ENCODE data around the gene TCP11L2.

The TCP11L2 gene

DNA sequence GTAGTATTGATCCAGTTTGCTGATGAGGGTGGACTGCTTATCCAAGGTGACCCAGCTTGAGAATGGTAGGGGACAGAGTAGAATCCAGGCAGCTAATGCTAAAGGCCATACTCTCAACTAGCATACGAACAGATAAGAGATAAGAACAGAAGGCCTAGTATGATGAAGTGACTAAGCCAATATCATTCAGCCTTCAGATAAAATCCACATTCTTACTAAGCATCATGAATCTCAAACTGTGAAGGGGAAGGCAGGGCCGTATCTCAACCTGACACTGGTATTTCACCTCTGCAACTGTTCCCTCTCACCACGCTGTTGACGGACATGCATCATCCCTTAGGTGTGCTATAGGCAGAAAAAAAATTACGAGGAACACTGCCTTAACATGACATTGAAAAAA, 46.6 kb upstream of the TCP11L2 start:
- no peaks in the 10 kb centered on the region for H3K36me3 ChIP-seq (ENCODE audit: insufficient read depth, low read length)
- no peak overlapping the region for H3K4me2 ChIP-seq (ENCODE audit: insufficient read depth, low read length)
- H2AFZ ChIP-seq (ENCODE audit: low read depth, low read length): no peak overlapping the region
- no peaks in the 10 kb centered on the region for H3K9me3 ChIP-seq (ENCODE audit: insufficient read depth, low read length, severe bottlenecking)
- H3K4me3 ChIP-seq (ENCODE audit: low read depth in 1 of 2, low read length in 2 of 2): no peak overlapping the region
- no peak for TF ChIP-seq EZH2 (IDR thresholded peaks at IDR 0.05; ENCODE audit: borderline replicate concordance, low read depth, low read length, severe bottlenecking)
- TF ChIP-seq, protein P1, sequence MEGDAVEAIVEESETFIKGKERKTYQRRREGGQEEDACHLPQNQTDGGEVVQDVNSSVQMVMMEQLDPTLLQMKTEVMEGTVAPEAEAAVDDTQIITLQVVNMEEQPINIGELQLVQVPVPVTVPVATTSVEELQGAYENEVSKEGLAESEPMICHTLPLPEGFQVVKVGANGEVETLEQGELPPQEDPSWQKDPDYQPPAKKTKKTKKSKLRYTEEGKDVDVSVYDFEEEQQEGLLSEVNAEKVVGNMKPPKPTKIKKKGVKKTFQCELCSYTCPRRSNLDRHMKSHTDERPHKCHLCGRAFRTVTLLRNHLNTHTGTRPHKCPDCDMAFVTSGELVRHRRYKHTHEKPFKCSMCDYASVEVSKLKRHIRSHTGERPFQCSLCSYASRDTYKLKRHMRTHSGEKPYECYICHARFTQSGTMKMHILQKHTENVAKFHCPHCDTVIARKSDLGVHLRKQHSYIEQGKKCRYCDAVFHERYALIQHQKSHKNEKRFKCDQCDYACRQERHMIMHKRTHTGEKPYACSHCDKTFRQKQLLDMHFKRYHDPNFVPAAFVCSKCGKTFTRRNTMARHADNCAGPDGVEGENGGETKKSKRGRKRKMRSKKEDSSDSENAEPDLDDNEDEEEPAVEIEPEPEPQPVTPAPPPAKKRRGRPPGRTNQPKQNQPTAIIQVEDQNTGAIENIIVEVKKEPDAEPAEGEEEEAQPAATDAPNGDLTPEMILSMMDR (IDR thresholded peaks at IDR 0.05; ENCODE audit: borderline replicate concordance, extremely low read depth, low read length, poor library complexity, severe bottlenecking): no peak
- H3K27ac ChIP-seq (ENCODE audit: low read length): no peak overlapping the region
- H3K79me2 ChIP-seq (ENCODE audit: insufficient read depth, low read length): no peaks in the 10 kb centered on the region
- H3K9ac ChIP-seq (ENCODE audit: low read depth, low read length): no peak overlapping the region
- peaks cover 19% of the 10 kb centered on the region for H3K27me3 ChIP-seq (ENCODE audit: insufficient read depth, low read length, poor library complexity)
- no peaks in the 10 kb centered on the region for H3K4me1 ChIP-seq (ENCODE audit: insufficient read depth, low read length)
- H4K20me1 ChIP-seq (ENCODE audit: insufficient read depth, low read length): no peaks in the 10 kb centered on the region
- DNase-seq (no peak), ATAC-seq (ENCODE audit: insufficient read depth, low read depth) (no peak)

DNA sequence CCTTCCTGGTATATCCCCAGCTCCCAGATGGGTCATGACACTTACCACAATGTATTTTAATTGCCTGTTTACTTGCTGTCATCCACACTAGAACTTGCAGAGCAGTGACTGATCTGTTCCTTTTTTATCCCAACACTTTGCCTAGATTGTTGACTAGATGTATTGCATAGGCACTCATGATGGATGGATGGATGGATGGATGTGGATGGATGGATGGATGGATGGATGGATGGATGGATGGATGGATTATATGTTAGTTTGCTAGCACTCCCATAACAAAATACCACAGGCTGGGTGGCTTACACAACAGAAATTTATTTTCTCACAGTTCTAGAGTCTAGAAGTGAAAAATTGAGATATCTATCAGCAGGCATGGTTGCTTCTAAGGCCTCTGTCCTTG, 46.0 kb upstream of the TCP11L2 start:
- DNase-seq (no peak), ATAC-seq (ENCODE audit: insufficient read depth, low read depth) (no peak)
- Histone ChIP-seq H4K20me1 (ENCODE audit: insufficient read depth, low read length) (no peaks in the 10 kb centered on the region), H3K9me3 (ENCODE audit: insufficient read depth, low read length, severe bottlenecking) (no peaks in the 10 kb centered on the region), H3K4me2 (ENCODE audit: insufficient read depth, low read length) (no peak overlapping the region), H3K79me2 (ENCODE audit: insufficient read depth, low read length) (no peaks in the 10 kb centered on the region), H3K27ac (ENCODE audit: low read length) (no peak overlapping the region), H3K36me3 (ENCODE audit: insufficient read depth, low read length) (no peaks in the 10 kb centered on the region), H3K4me1 (ENCODE audit: insufficient read depth, low read length) (no peaks in the 10 kb centered on the region), H3K4me3 (ENCODE audit: low read depth in 1 of 2, low read length in 2 of 2) (no peak overlapping the region), H3K9ac (ENCODE audit: low read depth, low read length) (no peak overlapping the region), H2AFZ (ENCODE audit: low read depth, low read length) (no peak overlapping the region), H3K27me3 (ENCODE audit: insufficient read depth, low read length, poor library complexity) (peaks cover 18% of the 10 kb centered on the region)
- no peak for TF ChIP-seq EZH2 (IDR thresholded peaks at IDR 0.05; ENCODE audit: borderline replicate concordance, low read depth, low read length, severe bottlenecking)
- TF ChIP-seq, protein P1 (IDR thresholded peaks at IDR 0.05; ENCODE audit: borderline replicate concordance, extremely low read depth, low read length, poor library complexity, severe bottlenecking): no peak

DNA sequence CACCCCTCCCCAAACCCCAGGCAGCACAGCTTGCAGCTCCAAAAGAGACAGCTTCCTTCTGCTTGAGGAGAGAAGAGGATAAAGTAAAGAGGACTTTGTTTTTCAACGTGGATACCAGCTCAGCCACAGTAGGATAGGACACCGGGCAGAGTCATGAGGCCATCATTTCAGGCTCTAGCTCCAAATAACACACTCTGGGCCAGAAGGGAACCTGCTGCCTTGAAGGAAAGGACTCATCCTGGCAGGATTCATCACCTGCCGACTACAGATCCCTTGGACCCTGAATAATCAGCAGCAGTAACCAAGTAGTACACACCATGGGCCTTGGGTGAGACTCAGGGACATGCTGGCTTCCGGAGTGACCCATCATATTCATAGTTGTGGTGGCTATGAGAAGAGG, 44.3 kb upstream of the TCP11L2 start:
- Histone ChIP-seq H3K4me2 (ENCODE audit: insufficient read depth, low read length) (no peak overlapping the region), H2AFZ (ENCODE audit: low read depth, low read length) (no peak overlapping the region), H3K27ac (ENCODE audit: low read length) (no peak overlapping the region), H4K20me1 (ENCODE audit: insufficient read depth, low read length) (no peaks in the 10 kb centered on the region), H3K9me3 (ENCODE audit: insufficient read depth, low read length, severe bottlenecking) (no peaks in the 10 kb centered on the region), H3K4me1 (ENCODE audit: insufficient read depth, low read length) (no peaks in the 10 kb centered on the region), H3K27me3 (ENCODE audit: insufficient read depth, low read length, poor library complexity) (peaks cover 12% of the 10 kb centered on the region), H3K9ac (ENCODE audit: low read depth, low read length) (no peak overlapping the region), H3K79me2 (ENCODE audit: insufficient read depth, low read length) (no peaks in the 10 kb centered on the region), H3K36me3 (ENCODE audit: insufficient read depth, low read length) (no peaks in the 10 kb centered on the region), H3K4me3 (ENCODE audit: low read depth in 1 of 2, low read length in 2 of 2) (no peak overlapping the region)
- no peak for DNase-seq
- ATAC-seq (ENCODE audit: insufficient read depth, low read depth): no peak
- TF ChIP-seq, protein P1 (IDR thresholded peaks at IDR 0.05; ENCODE audit: borderline replicate concordance, extremely low read depth, low read length, poor library complexity, severe bottlenecking): no peak

DNA sequence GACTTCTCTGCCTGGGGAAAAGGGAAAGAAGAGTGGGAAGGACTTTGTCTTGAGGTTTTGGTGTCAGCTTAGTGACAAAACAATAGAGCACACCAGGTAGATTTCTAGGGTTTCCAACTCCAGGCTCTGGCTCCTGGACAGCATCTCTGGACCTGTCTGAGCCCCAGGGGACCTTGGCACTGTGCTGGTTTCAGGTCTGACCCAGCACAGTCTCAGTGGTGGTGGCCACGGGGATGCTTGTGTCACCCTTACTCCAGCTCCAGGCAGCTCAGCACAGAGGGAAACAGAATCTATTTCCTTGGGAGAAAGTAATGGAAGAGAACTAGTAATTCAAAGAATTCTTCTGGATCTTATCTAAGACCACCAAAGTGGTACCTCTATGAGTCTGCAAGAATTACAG, 43.6 kb upstream of the TCP11L2 start:
- no peak for DNase-seq
- no peak overlapping the region for H3K9ac ChIP-seq (ENCODE audit: low read depth, low read length)
- no peaks in the 10 kb centered on the region for H3K36me3 ChIP-seq (ENCODE audit: insufficient read depth, low read length)
- H3K4me1 ChIP-seq (ENCODE audit: insufficient read depth, low read length): no peaks in the 10 kb centered on the region
- H3K4me2 ChIP-seq (ENCODE audit: insufficient read depth, low read length): no peak overlapping the region
- no peaks in the 10 kb centered on the region for H3K9me3 ChIP-seq (ENCODE audit: insufficient read depth, low read length, severe bottlenecking)
- H3K27me3 ChIP-seq (ENCODE audit: insufficient read depth, low read length, poor library complexity): peaks cover 9% of the 10 kb centered on the region
- ATAC-seq (ENCODE audit: insufficient read depth, low read depth): no peak
- no peaks in the 10 kb centered on the region for H4K20me1 ChIP-seq (ENCODE audit: insufficient read depth, low read length)
- no peak overlapping the region for H3K4me3 ChIP-seq (ENCODE audit: low read depth in 1 of 2, low read length in 2 of 2)
- H3K27ac ChIP-seq (ENCODE audit: low read length): no peak overlapping the region
- H3K79me2 ChIP-seq (ENCODE audit: insufficient read depth, low read length): no peaks in the 10 kb centered on the region
- no peak for TF ChIP-seq EZH2 (IDR thresholded peaks at IDR 0.05; ENCODE audit: borderline replicate concordance, low read depth, low read length, severe bottlenecking)
- TF ChIP-seq, protein P1 (IDR thresholded peaks at IDR 0.05; ENCODE audit: borderline replicate concordance, extremely low read depth, low read length, poor library complexity, severe bottlenecking): no peak
- H2AFZ ChIP-seq (ENCODE audit: low read depth, low read length): no peak overlapping the region
